GM21367 (cell line): Measurements from ENCODE around the gene SCAF11.
A peak's percentile ranks its signal among the peaks of the same experiment; 100 is the strongest.

Experiments
- ATAC-seq: cut with Tn5 transposase; IDR thresholded peaks from one replicate; pipeline ENCODE4 v1.9.1; 2021; ENCODE audit not compliant: unreplicated experiment

SCAF11 gene

DNA sequence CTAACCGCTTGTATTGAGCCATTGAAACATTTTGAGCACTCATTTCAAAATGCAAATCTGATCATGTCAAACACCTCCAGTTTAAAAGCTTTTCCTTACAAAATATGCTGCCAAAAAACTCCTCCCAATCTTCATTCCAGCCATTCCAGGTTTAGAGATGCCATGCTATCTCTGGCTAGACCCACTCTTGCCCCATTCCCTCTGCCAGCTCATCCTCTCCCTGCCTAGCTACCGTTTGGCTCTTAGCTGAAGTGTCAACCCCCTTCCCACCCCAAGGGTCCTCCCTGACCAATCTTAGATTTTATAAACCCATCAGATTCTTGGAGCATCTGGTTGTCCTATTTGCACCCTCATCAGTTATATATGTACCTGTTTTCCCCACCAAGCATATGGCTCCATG lies 75.0 kb downstream of the SCAF11 start:
- ATAC-seq = no peak

GRCh38 chr12:45914090-45914489 lies 76.3 kb downstream of the SCAF11 start:
- ATAC-seq = no peak

GRCh38 chr12:45913631-45914030 lies 76.7 kb downstream of the SCAF11 start:
- no peak for ATAC-seq

- ATAC-seq = no peak
These were observed 77.6 kb downstream of the SCAF11 start for GRCh38 chr12:45912774-45913173.

- no peak for ATAC-seq
These were observed 81.2 kb downstream of the SCAF11 start for GRCh38 chr12:45909041-45909713.

DNA sequence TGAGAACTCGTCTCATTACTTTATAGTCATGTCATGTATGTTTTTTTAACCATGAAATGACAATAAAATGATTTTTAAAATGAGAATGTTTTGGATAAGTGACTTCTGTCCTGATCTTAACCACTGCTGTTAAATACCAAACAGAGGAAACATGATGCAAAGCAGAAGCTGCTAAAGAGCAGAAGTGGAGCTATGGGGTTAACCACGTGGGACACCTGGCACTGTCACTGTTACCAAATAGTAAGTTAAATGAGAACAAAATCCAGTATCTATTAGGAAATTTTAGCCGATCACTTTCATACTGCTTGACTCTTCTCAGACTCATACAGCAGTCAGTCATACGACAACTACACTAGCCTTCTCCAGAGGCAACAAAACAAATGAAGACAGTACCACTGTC lies 82.4 kb downstream of the SCAF11 start:
- peak; percentile 70 for ATAC-seq

GRCh38 chr12:45898094-45898493 lies 92.3 kb downstream of the SCAF11 start:
- ATAC-seq = no peak

GRCh38 chr12:45895961-45896360 lies 94.4 kb downstream of the SCAF11 start:
- ATAC-seq = no peak

GRCh38 chr12:45893240-45893639 lies 97.1 kb downstream of the SCAF11 start:
- no peak for ATAC-seq

DNA sequence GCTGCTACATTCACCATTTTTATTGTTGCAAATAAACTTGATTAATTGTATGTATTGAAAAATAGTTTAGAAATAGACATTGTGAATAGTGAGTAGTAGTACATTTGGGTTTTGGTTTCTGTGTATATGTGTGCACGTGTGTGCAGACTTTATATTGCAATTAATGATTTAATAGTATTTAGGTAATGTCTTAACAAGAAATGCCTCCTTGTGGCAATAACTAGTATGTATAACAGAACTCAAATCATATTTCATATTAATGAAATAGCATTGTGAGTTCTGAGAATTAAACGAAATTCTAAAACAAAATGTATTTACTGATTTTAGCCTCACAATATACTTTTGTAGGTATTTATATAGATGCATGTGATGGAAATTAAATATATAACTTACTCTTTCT lies 100.1 kb downstream of the SCAF11 start:
- ATAC-seq = no peak

- ATAC-seq = no peak
These were observed 102.8 kb downstream of the SCAF11 start for GRCh38 chr12:45887544-45887943.

DNA sequence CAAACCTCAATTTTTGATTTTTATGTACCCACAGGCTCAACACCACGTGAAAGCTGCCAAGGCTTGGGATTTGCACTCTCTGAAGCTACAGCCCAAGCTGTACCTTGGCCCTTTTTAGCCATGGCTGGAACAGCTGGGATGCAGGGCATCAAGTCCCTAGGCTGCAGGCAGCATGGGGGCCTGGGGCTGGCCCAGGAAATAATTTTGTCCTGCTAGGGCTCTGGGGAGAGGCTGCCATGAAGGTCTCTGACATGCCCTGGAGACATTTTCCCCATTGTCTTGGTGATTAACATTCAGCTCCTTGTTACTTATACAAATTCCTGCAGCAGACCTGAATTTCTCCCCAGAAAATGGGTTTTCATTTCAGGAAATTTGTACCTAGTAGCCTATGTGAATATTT lies 103.7 kb downstream of the SCAF11 start:
- no peak for ATAC-seq

- no peak for ATAC-seq
These were observed 107.2 kb downstream of the SCAF11 start for GRCh38 chr12:45883187-45883586.

DNA sequence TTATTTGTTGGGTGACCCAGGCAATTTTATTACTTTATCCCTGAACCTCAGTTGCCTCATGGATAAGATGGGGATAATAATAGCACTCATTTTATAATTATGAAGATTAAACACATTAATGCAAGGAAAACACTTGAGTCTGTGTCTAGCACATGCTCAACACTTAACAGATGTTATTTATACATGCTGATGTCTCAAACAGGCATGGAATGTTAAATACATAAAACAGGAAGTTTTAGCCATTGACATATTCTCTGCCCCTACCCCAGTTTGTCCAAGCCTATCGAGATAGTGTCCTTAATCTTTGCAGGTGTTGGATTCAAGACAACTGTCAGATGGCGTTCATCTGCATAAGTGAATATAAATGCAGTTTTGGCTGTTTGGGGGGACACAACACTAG lies 109.8 kb downstream of the SCAF11 start:
- ATAC-seq = no peak

DNA sequence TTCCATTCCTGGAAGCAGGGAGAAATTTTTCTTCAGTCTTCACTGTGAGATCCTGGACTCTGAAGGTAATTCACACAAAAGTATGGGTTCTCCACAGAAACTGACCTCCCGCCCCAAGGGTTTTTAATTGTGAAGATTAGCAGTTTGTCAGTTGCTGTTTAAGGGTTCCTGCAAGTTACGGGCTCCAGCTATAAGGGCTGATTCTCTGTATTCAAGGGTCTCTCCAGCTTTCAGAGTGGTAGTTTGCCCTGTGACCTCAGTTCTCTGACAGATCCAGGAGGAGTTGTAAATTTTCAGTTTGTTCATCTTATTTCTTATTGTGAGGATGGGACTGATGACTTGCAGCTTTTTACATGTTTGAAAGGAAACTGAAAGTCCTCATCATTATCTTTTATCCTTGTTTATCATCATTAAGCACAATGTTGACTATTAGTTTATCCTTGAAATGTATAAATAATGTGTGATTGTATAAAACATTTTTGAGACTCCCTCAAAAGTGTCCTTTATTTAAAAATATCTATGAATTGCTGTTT lies 110.9 kb downstream of the SCAF11 start:
- ATAC-seq = no peak

DNA sequence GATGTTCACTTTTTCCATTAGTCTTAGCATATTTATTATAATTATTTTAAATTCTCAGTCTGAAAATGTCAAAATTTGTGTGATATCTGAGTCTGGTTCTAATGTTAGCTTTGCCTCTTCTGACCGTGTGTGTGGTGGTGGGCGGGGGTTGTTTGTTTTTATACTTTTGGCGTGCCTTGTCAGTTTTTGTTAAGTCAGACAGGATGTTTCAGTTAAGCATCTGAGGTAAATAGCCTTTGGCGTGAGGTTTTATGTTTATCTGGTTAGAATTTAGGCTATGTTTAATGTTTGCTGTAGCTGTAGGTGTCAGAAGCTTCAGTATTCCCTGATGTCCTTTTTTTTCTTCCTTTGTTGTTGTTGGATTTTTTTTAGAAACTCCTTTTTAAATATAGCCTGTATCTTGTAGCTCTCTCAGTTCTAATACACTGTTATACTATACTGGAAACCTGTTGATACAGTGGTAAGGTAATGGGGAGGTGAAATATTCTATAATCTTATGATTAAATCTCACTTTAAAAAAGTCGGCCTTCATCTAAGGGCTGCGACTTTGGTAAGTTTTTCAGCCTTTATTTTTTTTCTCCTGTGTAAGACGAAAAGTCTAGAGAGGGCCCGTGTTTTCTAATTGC lies 111.6 kb downstream of the SCAF11 start:
- no peak for ATAC-seq

- no peak for ATAC-seq
These were observed 113.3 kb downstream of the SCAF11 start for GRCh38 chr12:45877069-45877468.

DNA sequence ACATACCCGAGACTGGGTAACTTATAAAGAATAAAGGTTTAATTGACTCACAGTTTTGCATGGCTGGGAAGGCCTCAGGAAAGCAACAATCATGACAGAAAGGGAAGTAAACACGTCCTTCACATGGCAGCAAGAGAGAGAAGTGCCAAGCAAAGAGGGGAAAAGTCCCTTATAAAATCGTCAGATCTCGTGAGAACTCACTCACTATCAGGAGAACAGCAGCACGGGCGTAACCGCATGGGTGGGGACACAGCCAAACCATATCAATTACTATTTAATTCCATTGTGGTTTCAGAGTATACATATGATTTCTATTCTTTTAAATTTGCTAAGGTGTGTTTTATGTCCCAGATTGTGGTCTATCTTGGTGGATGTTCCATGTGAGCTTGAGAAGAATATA lies 117.9 kb downstream of the SCAF11 start:
- ATAC-seq = no peak
